PC-3 (cell line): ENCODE measurements around the gene CD28.

Experiments
- CTCF ChIP-seq: fragments of 300-600 bp; sonication (generic); conservative IDR thresholded peaks from 2 replicates; pipeline ENCODE4 v1.5.1; 2017; ENCODE audit warnings: antibody characterized with exemption, low read depth, mild to moderate bottlenecking, low read length
- EZH2 ChIP-seq: fragments of 300-600 bp; sonication (generic); IDR thresholded peaks from one replicate; pipeline ENCODE4 v1.6.1; 2017; ENCODE audit warnings: antibody characterized with exemption, mild to moderate bottlenecking, low read length; ENCODE audit not compliant: unreplicated experiment
- EZH2phosphoT487 ChIP-seq: fragments of 300-600 bp; sonication (generic); IDR thresholded peaks from 2 replicates; pipeline ENCODE4 v1.6.1; 2018; ENCODE audit warnings: mild to moderate bottlenecking, antibody characterized with exemption, low read length, borderline replicate concordance

GRCh38 chr2:203733684-203734083, 27.2 kb downstream of the CD28 start:
- no peak for TF ChIP-seq CTCF
- no peak for TF ChIP-seq EZH2
- TF ChIP-seq EZH2phosphoT487 = no peak
